ENCODE measurements around the gene PNP. TPM values are rescaled to one million over a fixed set of nuclear protein-coding genes. Genes with fewer than 3 reads are reported as not detected.

PNP gene
- total and polyA plus RNA-seq, 2 experiments from 2014 or later: 60.4 to 69.2 TPM

GRCh38 chr14:20476776-20477175 lies 7.6 kb downstream of the PNP start:
- DNase-seq (ENCODE audit: low spot score): no peak
- H3K9me3 ChIP-seq (ENCODE audit: low read depth): no peaks in the 10 kb centered on the region
- peaks cover 21% of the 10 kb centered on the region for H3K79me2 ChIP-seq
- H3K9me2 ChIP-seq (replicated peaks; ENCODE audit: insufficient read depth): no peaks in the 10 kb centered on the region
- 79% methylated on average over 5 of the region's 5 CpGs for WGBS (ENCODE audit: low lambda C conversion rate, missing lambda C conversion rate)
- H4K20me1 ChIP-seq (ENCODE audit: insufficient read depth, poor library complexity, severe bottlenecking): no peaks in the 10 kb centered on the region
- H2AFZ ChIP-seq: no peak overlapping the region
- no peak overlapping the region for H3K4me3 ChIP-seq
- TF ChIP-seq CTCF (IDR thresholded peaks at IDR 0.05; ENCODE audit: poor library complexity) (no peak), EZH2 (IDR thresholded peaks at IDR 0.05; ENCODE audit: borderline replicate concordance) (no peak), EZH2phosphoT487 (IDR thresholded peaks at IDR 0.05; ENCODE audit: low read depth, severe bottlenecking, unreplicated experiment) (no peak)
- H3K36me3 ChIP-seq (replicated peaks; ENCODE audit: insufficient read depth, low read depth): no peaks in the 10 kb centered on the region
- H3K4me1 ChIP-seq (ENCODE audit: insufficient read depth): no peaks in the 10 kb centered on the region
- H3K27me3 ChIP-seq: no peaks in the 10 kb centered on the region
- H3K27ac ChIP-seq: no peak overlapping the region
- H3K4me2 ChIP-seq: no peak overlapping the region

- Histone ChIP-seq H3K79me2 (peaks cover 16% of the 10 kb centered on the region), H3K4me2 (no peak overlapping the region), H3K27me3 (no peaks in the 10 kb centered on the region), H3K9me3 (ENCODE audit: low read depth) (no peaks in the 10 kb centered on the region), H4K20me1 (ENCODE audit: insufficient read depth, poor library complexity, severe bottlenecking) (no peaks in the 10 kb centered on the region), H3K27ac (no peak overlapping the region), H3K9me2 (replicated peaks; ENCODE audit: insufficient read depth) (no peaks in the 10 kb centered on the region), H3K4me3 (no peak overlapping the region), H3K4me1 (ENCODE audit: insufficient read depth) (no peaks in the 10 kb centered on the region), H3K36me3 (replicated peaks; ENCODE audit: insufficient read depth, low read depth) (no peaks in the 10 kb centered on the region), H2AFZ (no peak overlapping the region)
- DNase-seq (ENCODE audit: low spot score): no peak
- no peak for TF ChIP-seq EZH2phosphoT487 (IDR thresholded peaks at IDR 0.05; ENCODE audit: low read depth, severe bottlenecking, unreplicated experiment)
- TF ChIP-seq CTCF (IDR thresholded peaks at IDR 0.05; ENCODE audit: poor library complexity): no peak
- no peak for TF ChIP-seq EZH2 (IDR thresholded peaks at IDR 0.05; ENCODE audit: borderline replicate concordance)
- 23% methylated on average over 1 of the region's 1 CpG for WGBS (ENCODE audit: low lambda C conversion rate, missing lambda C conversion rate)
Observed at GRCh38 chr14:20477211-20477876, 8.1 kb downstream of the PNP start.

- Histone ChIP-seq H3K27ac (no peak overlapping the region), H3K4me3 (no peak overlapping the region), H3K79me2 (peaks cover 6% of the 10 kb centered on the region), H3K4me1 (ENCODE audit: insufficient read depth) (no peaks in the 10 kb centered on the region), H3K4me2 (no peak overlapping the region), H3K9me2 (replicated peaks; ENCODE audit: insufficient read depth) (no peaks in the 10 kb centered on the region), H4K20me1 (ENCODE audit: insufficient read depth, poor library complexity, severe bottlenecking) (no peaks in the 10 kb centered on the region), H2AFZ (no peak overlapping the region), H3K27me3 (no peaks in the 10 kb centered on the region), H3K9me3 (ENCODE audit: low read depth) (no peaks in the 10 kb centered on the region), H3K36me3 (replicated peaks; ENCODE audit: insufficient read depth, low read depth) (no peaks in the 10 kb centered on the region)
- DNase-seq (ENCODE audit: low spot score): no peak
- TF ChIP-seq CTCF (IDR thresholded peaks at IDR 0.05; ENCODE audit: poor library complexity): no peak
- TF ChIP-seq EZH2 (IDR thresholded peaks at IDR 0.05; ENCODE audit: borderline replicate concordance): no peak
- TF ChIP-seq EZH2phosphoT487 (IDR thresholded peaks at IDR 0.05; ENCODE audit: low read depth, severe bottlenecking, unreplicated experiment): no peak
- WGBS (ENCODE audit: low lambda C conversion rate, missing lambda C conversion rate): 96% methylated on average over 2 of the region's 2 CpGs
Observed at GRCh38 chr14:20478894-20479293, 9.7 kb downstream of the PNP start.
